Left ventricle myocardium superior (tissue), 1 donor: ENCODE measurements around the gene B3GALT5. TPM values are rescaled to one million over a fixed set of nuclear protein-coding genes. Genes with fewer than 3 reads are reported as not detected.

Experiments
- ATAC-seq: fragments of 200-7000 bp; cut with Tn5 transposase; one replicate; pipeline ENCODE4 v1.9.1; 2020; ENCODE audit warnings: mild to moderate bottlenecking, moderate library complexity
- DNase-seq: peaks from one replicate; pipeline ENCODE4 v3.0.0-alpha.2; 2020
- intact Hi-C: fragments of 100-400 bp; cut with micrococcal nuclease; formaldehyde crosslinking; loops from one replicate; pipeline ENCODE4 v1.11.0; 2022
- total RNA-seq: library from RNA; stranded (reverse); fragmentation: NEBNext Ultra II Directional; extraction: Animal tissue kit (Norgen Biotek cat#: 25700); gene quantifications from one replicate; pipeline ENCODE4 v1.2.1, GENCODE V29; 2021
- donor health status: DM: no; HTN: yes; CAD: no; lungs with severe emphysema.

The B3GALT5 gene
- total RNA-seq, 1 donor from 2014 or later = 0.10 TPM

DNA sequence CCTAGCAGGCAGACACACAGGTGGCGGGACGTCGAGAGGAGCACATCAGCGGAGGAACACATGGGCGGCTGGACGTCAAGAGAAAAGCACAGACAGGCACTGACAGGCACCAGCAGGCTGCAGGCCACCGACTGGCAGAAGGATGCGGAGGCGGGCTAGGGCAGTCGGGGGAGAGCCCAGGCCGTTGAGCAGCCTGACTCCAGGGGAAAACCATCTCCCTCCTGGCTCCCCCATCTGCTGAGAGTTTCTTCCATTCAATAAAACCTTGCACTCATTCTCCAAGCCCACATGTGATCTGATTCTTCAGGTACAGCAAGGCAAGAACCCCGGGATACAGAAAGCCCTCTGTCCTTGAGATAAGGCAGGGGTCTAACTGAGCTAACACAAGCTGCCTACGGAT is 25.5 kb downstream of the B3GALT5 start:
- intact Hi-C loops = no loop called here
- ATAC-seq (no peak), DNase-seq (no peak)

DNA sequence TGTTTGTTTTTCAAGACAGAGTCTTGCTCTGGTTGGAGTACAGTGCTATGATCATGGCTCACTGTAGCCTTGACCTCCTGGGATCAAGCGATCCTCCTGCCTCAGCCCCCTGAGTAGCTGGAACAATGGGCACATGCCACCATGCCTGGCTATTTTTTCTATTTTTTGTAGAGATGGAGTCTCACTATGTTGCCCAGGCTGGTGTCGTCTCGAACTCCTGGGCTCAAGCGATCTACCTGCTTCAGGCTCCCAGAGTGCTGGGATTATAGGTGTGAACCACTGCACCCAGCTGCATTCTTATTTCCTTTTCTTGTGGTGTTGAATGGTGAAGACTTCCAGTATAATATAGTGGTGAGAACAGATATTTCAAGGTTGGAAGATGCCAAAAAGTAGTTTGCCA is 28.0 kb downstream of the B3GALT5 start:
- ATAC-seq (no peak), DNase-seq (no peak)
- intact Hi-C loops = no loop called here

DNA sequence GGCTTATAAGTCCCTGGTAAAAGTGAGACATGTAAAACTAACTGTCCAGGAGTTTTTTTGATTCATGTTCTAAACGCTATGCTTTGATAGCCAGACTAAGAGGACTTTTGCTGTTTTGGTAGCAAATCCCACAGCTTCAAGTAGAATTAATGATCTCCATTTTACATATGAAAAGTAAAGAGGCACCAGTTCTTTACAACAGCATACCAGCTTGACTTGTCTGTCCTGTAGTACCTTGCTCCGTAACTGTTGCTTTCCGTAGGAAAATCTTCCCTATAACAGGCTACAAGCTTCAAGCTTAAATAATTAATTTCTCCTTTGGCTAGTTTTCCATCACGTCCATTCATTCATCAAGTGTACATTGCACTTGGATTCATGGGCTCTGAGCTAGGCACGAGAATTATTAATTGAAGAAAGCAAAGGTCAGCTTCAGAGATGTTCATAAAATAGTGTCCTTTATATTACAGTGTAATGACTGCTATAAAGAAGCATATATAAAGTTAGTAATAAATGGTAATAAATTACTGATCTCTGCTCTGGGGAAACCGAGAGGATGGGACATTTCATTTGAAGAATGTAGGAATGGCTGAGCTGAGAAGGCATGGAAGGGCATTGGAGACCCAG is 29.2 kb downstream of the B3GALT5 start:
- ATAC-seq (no peak), DNase-seq (no peak)
- intact Hi-C loops = no loop called here

DNA sequence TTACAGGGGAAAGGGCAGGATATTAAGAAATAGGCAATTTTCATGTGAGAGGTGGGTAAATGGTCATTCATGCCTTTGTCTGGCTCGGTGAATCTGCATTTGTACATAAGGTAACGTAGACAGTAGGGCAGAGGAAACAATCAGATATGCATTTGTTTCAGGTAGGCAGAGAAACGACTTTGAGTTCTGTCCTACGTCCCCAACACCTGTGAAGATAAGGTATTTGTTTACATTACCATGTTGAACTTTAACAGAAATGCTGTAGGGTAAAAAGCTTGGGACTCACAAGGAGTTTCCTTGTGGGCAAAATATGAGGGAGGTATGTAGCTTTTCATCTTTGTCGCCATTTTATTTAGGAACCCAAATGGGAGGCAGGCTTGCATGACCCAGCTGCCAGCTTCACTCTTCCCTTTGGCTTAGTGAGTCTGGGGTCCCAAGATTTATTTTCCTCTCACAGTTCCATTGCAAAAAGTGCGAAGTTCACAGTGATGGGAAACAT is 31.4 kb downstream of the B3GALT5 start:
- ATAC-seq = no peak
- intact Hi-C loops = no loop called here

DNA sequence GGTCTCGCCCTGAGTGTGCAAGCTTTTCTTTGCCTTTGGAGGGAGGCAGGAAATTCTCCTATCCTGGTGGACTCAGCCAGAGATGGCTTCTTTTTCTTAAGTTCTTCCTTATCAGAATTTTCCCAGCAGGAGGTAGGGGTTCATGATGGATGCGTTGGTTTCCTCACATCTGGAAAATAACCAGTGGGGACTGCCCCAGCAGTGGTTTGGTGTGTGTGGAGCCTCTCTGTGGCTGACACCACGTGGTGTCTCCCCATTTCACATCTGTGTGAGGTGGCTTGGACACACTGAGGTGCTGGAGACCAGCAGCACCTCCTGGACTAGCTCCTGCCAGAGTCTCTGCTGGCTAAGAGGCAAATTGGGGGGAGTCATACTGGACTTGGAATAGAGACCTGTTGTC is 32.6 kb downstream of the B3GALT5 start:
- no peak for ATAC-seq
- DNase-seq = no peak
- intact Hi-C loops = no loop called here

More for the DNA sequence above, 31.4 kb downstream of the B3GALT5 start:
- no peak for DNase-seq

DNA sequence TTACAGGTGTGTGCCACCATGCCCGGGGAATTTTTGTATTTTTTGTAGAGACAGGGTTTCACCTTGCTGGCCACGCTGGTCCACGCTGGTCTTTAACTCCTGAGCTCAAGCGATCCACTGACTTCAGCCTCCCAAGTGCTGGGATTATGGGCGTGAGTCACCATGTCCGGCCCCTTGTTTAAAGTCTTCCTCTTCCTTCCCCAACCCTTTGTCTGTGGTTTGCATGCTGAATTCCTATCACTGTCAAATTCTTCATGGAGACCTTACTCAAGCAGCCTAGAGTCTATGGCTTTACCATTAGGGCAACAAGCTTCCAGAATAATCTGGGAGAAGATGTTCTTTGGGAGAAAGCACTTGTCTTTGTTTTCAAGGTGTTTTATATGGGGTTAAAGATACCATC is 34.7 kb downstream of the B3GALT5 start:
- intact Hi-C loops = no loop called here
- ATAC-seq (no peak), DNase-seq (no peak)

DNA sequence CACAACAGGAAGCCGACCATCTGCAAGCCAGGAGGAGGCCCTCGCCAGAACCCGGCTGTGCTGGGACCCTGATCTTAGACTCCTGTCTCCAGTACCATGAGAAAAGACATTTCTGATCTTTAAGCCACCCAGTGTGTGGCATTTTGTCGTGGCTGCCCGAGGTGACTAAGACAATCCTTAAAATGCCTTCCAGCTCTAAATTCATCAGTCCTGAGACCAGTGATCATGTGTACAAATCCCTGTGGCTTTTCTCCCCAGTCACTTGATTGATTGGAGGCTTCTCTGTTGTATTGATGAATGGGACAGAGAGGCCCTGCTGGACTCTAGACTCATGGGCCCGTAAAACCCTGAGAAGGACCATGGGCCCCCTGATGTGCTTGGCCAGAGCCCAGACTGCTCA is 36.1 kb downstream of the B3GALT5 start:
- DNase-seq (no peak), ATAC-seq (no peak)
- intact Hi-C loops = no loop called here

DNA sequence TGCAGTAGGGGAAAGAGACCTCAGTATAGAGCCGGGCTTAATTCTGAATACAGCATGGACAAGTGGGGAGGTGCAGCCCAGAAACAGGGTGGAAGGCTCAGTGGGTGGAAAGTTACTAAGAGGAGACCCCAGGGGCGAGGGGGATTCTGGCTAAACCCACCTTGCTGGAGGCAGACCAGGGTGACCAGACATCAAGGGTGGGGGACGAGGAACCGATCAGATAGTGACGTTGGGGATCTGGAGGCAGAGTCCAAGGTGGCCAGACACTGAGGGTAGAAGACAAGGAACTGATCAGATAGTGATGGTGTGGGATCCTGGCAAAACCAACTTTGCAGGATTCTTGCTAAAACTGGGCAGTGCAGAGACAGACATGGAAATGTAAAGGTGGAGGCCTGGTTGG is 36.8 kb downstream of the B3GALT5 start:
- DNase-seq (no peak), ATAC-seq (no peak)
- intact Hi-C loops = no loop called here

DNA sequence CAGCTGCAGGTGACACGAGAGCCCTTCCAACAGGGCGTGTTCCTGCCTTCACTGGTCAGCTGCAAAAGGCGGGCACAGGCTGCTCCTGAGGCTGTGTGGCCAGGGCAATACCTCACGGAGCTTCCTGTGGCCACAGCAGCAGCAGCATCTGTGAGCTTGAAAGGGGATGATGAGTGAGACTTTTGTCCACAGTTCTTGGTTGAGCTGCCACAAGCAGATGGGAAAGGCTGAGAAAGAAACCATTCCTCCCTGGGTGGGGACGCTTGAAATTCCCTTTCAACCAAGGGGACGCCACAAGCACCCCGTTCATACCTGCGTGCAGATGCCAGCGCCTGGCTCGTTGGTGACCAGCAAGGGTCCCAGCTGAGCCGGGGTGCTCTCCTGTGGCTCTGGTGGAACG is 37.6 kb downstream of the B3GALT5 start:
- ATAC-seq (no peak), DNase-seq (no peak)
- intact Hi-C loops = no loop called here

DNA sequence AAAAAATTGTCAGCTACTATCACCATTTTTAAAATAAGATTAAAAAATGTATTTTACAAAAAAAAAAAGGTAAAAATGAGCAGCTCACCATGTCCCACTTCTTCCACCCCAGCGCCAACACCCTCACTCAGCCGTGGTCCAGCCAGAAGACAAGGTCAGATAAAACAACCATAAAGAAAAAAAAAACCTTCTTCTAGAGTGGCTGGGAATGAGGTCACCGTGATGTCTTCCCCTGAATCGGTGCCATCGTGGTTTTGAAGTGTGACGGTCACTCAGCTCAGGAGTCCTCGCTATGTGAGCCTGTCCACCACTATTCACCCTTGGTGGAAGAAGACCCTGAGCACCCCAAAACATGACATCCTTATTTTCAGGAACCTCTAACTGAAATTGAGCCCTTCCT is 38.1 kb downstream of the B3GALT5 start:
- intact Hi-C loops = no loop called here
- DNase-seq = no peak
- ATAC-seq = no peak

DNA sequence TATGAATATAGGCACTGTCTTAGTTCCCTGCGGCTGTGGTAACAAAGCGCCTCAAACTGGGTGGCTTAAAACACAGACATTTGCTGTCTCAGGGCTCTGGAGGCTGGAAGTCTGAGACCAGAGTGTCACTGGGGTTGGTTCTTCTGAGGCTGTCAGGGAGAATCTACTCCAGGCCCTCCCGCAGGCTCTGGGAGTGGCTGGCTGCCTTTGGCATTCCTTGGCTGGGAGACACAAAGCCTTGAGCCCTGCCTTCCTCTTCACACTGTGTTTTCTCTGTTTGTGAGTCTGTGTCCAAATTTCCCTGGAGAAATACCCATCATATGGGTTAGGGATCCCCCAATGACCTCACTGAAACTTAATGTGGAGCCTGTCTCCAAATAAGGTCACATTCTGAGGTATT is 38.5 kb downstream of the B3GALT5 start:
- intact Hi-C loops = no loop called here
- DNase-seq = no peak
- ATAC-seq = no peak

DNA sequence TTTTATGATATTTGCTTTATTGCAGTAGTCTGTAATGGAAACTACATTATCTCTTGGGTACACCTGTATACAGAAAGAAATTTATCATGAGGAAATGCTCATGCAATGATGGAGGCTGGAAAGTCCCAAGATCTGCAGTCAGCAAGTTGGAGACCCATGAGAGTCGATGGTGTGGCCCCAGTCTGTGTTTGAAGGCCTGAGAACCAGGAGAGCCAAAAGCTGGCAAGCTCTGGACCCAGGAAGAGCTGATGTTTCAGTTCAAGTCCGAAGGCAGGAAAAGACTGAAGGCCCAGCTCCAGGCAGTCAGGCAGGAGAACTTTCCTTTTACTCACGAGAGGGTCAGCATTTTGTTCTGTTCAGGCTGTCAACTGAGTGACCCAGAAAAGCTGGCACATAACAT is 42.2 kb downstream of the B3GALT5 start:
- ATAC-seq (no peak), DNase-seq (no peak)
- intact Hi-C loops = no loop called here

DNA sequence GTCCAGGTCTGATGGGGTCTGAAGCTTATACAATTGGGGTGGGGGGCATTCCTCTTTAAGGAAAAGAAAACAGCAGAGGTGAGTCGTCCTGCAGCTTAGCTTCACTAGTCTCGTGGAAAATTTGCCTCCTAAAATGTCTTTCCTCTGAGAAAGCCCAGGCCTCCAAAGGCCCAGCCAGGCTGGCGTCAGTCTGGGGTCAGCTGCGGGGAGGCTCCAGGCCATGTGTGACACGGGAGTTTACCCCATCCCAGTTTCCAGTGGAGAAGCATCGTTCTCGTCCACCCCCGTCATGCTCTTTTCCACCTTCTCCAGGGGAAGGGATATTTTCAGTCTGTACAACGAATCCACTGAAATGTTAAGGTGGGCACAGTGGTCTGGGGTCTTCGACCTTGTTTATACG is 42.8 kb downstream of the B3GALT5 start:
- intact Hi-C loops = no loop called here
- DNase-seq (no peak), ATAC-seq (no peak)

DNA sequence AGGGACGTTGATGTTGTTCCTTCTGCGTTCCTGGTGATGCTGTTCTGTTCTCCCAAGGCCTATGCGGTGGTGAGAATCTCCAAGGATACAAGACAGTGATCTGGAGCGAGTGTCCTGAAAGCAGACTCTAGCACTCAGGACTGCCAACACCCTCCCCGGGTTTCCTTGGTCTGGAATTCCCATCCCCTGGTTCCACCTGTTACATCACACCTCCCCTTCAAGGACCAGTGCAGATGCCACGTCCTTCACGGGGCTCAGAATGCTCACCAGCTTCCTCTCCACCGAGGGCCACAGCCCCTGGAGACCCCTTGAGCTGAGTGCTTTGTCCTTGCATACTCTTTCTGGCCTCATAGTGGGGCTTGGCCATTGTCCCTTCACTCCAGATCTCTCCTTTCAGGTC is 43.5 kb downstream of the B3GALT5 start:
- intact Hi-C loops = no loop called here
- ATAC-seq (no peak), DNase-seq (no peak)

DNA sequence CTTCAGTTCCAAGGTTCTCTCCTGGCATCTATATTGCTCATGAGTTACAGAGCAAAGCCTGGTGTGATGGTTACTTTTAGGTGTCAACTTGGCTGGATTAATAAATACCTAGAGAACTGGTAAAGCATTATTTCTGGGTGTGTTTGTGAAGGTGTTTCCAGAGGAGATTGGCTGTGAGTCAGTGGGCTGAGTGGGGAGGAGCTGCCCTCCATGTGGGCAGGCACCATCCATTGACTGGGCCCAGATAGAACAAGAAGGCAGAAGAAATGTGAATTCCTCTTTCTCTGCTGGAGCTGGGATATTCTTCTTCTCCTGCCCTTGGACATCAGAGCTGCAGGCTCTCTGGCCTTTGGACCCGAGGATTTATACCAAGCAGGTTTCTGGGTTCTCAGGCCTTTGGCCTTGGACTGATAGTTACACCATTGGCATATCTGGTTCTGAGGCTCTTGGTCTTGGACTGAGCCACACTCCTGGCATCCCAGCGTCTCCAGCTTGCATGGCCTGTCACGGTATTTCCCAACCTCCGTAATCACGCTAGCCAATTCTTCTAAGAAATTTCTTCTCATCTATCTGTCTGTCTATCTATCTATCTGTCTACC is 44.5 kb downstream of the B3GALT5 start:
- DNase-seq = no peak
- intact Hi-C loops = no loop called here
- no peak for ATAC-seq

DNA sequence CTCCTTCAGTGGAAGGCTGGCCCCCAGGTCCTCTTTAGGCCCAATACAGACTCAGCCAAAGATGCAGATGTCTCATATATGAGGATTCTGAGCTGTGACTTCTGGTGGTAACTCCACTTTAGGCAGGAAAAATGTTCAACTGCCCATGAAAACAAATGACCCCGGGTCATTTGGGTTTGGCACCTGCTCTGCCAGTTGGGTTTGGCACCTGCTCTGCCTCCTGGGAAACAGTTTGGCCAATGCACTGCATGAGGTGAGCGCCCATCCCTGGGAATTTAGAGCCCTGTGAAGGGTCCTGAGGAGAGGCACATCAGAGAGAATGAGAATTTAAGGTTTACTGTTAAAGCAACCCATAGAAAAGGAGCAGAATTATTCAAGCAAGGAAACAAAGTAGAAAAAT is 45.3 kb downstream of the B3GALT5 start:
- ATAC-seq = no peak
- no peak for DNase-seq
- intact Hi-C loops = no loop called here

DNA sequence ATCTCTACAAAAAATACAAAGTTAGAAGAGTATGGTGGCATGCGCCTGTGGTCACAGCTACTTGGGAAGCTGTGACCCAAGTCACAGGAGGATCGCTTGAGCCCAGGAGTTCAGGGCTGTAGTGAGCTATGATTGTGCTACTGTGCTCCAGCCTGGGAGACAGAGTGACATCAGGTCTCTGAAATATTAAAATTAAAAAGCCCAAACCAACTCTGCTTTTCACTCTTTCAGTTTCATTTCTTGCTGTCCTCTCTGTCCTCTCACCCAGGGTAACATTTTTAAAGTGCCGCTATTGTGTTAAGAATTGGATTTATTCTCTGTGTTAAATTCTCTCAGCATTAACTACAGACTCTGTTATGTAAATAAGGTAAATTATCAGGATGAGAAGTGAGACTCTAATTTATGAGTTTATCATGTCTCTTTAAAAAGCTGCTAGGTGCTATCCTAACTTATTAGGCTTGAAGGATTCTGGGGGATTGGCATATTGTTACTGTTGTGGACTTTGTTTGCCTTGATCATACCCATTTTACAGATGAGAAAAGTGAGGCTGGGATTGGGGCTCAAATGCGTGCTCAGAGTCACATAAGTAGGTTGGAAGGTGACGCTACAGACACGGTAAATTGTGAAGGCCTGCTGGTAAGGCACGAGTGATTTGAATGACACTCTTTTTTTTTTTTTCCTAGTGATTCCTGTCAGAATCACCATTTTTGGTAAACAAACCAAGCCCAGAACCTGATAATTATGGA is 46.5 kb downstream of the B3GALT5 start:
- ATAC-seq (no peak), DNase-seq (no peak)
- intact Hi-C loops = no loop called here

DNA sequence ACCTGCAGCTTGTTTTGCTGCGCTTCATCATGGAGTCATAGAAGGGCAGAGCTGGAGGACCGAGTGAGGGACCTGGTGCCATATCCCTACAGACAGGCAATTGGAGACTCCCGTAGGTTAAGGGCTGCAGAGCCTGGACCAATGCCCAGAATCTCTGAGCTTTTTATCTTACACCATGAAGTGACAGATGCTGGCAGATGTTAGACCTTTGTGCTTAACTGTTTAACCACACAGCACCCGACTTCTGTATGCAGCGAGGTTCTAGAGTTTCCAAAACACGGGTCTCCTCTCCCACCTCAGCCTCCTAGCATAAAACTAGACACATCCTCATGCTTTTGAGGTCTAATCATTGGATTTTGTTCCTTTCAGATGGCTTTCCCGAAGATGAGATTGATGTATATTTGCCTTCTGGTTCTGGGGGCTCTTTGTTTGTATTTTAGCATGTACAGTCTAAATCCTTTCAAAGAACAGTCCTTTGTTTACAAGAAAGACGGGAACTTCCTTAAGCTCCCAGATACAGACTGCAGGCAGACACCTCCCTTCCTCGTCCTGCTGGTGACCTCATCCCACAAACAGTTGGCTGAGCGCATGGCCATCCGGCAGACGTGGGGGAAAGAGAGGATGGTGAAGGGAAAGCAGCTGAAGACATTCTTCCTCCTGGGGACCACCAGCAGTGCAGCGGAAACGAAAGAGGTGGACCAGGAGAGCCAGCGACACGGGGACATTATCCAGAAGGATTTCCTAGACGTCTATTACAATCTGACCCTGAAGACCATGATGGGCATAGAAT is 47.6 kb downstream of the B3GALT5 start:
- intact Hi-C loops = no loop called here
- DNase-seq = peak; percentile 56

DNA sequence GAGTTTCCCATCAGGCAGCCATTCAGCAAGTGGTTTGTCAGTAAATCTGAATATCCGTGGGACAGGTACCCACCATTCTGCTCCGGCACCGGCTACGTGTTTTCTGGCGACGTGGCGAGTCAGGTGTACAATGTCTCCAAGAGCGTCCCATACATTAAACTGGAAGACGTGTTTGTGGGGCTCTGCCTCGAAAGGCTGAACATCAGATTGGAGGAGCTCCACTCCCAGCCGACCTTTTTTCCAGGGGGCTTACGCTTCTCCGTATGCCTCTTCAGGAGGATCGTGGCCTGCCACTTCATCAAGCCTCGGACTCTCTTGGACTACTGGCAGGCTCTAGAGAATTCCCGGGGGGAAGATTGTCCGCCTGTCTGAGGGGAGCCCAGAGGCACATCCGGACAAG is 48.4 kb downstream of the B3GALT5 start:
- intact Hi-C loops = no loop called here
- DNase-seq = no peak
- no peak for ATAC-seq

More for the DNA sequence above, 47.6 kb downstream of the B3GALT5 start:
- ATAC-seq = peak; percentile 95

DNA sequence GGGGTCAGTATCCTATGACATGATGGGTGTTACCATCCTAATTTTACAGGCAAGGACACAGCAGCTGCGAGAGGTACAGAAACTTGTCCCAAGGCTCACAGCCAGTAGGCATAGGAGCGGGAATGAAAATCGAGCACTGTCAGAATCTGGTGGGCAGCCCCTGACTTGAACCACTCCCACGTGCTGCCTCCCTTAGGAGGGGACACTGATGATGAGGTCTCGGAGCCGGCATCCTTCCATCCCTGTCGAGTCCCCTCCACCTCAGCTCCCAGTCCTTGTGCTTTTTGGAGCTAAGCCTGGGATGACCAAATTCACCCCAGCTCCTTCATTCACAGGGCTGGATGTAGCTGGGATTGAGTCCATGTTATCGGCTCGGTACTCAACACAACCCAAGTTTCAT is 49.0 kb downstream of the B3GALT5 start:
- intact Hi-C loops = no loop called here
- ATAC-seq = no peak

More for the DNA sequence above, 49.0 kb downstream of the B3GALT5 start:
- no peak for DNase-seq
